ENCODE measurements around the gene STAT5B. TPM values are rescaled to one million over a fixed set of nuclear protein-coding genes. Genes with fewer than 3 reads are reported as not detected.
"Not testable (repeated sequence)": the region's sequence is repeated elsewhere in the genome, so short reads cannot be mapped to it uniquely, and the experiment has no call there.

The STAT5B gene
- polyA plus RNA-seq, 3 donors: 28.5 to 103 (median 47.9) TPM

DNA sequence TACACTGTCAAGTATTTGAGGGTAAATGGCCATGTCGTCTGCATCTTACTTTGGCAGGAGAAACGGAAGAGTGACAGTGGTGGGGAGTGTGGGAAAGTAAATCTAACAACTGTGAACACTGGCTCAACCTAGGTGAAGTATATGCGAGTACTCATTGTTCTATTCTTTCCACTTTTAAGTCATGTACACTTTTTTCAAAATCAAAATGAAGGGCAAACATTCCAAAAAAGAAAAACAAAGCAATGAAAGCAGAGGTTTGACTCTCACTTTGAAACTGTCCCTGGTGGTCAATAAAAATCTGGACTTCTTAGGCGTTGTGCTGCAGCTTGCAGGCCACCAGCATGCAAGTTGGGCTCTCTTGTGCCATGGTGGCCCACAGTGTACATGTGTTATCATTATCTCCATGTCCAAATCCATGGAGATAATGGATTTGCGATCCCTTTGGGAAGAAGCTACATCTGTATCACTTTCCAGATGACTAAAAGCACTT lies 32.7 kb downstream of the STAT5B start:
- Histone ChIP-seq H3K4me3 (replicated peaks in 1 of 3; ENCODE audit: low read depth in 2 of 3, low read length in 3 of 3) (no peak overlapping the region), H3K27me3 (ENCODE audit: control insufficient read depth in 2 of 2, insufficient read depth in 2 of 2, low read length in 2 of 2) (no peaks in the 10 kb centered on the region), H3K4me1 (ENCODE audit: control insufficient read depth in 1 of 2, insufficient read depth in 2 of 2, low read length in 2 of 2) (peaks cover 14 to 16% of the 10 kb centered on the region in 2 donors), H3K9me3 (replicated peaks in 1 of 2; ENCODE audit: control insufficient read depth in 1 of 2, insufficient read depth in 1 of 2, low read length in 2 of 2) (no peaks in the 10 kb centered on the region), H3K79me2 (ENCODE audit: insufficient read depth, low read length) (peaks cover 96% of the 10 kb centered on the region), H3K9ac (ENCODE audit: insufficient read depth, low read length, poor library complexity, severe bottlenecking) (no peak overlapping the region), H3K4me2 (replicated peaks; ENCODE audit: extremely low read depth, low read length, poor library complexity, severe bottlenecking) (no peak overlapping the region), H3K36me3 (replicated peaks in 1 of 2; ENCODE audit: control insufficient read depth in 1 of 2, insufficient read depth in 2 of 2, low read length in 2 of 2) (no peaks in the 10 kb centered on the region), H3K27ac (ENCODE audit: low read depth in 1 of 2, low read length in 2 of 2) (peak overlapping the region in 1 of 2 donors; percentile 2), H4K20me1 (ENCODE audit: insufficient read depth, low read length) (peaks cover 52% of the 10 kb centered on the region), H2AFZ (ENCODE audit: insufficient read depth, low read depth, low read length, poor library complexity, severe bottlenecking) (no peak overlapping the region)
- 100% methylated on average over 1 of the region's 5 CpGs for WGBS (ENCODE audit: insufficient coverage)
- peaks cover 0 to 4% of the 10 kb centered on the region in 2 donors for H3K36me3 Mint-ChIP-seq
- peaks cover 0 to 3% (median 0%) of the 10 kb centered on the region in 7 donors for H3K9me3 Mint-ChIP-seq
- TF ChIP-seq, protein P1, sequence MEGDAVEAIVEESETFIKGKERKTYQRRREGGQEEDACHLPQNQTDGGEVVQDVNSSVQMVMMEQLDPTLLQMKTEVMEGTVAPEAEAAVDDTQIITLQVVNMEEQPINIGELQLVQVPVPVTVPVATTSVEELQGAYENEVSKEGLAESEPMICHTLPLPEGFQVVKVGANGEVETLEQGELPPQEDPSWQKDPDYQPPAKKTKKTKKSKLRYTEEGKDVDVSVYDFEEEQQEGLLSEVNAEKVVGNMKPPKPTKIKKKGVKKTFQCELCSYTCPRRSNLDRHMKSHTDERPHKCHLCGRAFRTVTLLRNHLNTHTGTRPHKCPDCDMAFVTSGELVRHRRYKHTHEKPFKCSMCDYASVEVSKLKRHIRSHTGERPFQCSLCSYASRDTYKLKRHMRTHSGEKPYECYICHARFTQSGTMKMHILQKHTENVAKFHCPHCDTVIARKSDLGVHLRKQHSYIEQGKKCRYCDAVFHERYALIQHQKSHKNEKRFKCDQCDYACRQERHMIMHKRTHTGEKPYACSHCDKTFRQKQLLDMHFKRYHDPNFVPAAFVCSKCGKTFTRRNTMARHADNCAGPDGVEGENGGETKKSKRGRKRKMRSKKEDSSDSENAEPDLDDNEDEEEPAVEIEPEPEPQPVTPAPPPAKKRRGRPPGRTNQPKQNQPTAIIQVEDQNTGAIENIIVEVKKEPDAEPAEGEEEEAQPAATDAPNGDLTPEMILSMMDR (IDR thresholded peaks at IDR 0.05): no peak
- H3K27me3 Mint-ChIP-seq (ENCODE audit: low read depth in 3 of 3): peaks cover 0 to 2% (median 0%) of the 10 kb centered on the region in 3 donors
- no peak for DNase-seq
- intact Hi-C loops (cut with micrococcal nuclease): no loop called here
- H3K4me3 Mint-ChIP-seq: no peak overlapping the region
- peaks cover 27% of the 10 kb centered on the region for H3K4me1 Mint-ChIP-seq
- H3K27ac Mint-ChIP-seq: peak overlapping the region in 4 of 7 donors; percentile 11 to 81 (median 24)

DNA sequence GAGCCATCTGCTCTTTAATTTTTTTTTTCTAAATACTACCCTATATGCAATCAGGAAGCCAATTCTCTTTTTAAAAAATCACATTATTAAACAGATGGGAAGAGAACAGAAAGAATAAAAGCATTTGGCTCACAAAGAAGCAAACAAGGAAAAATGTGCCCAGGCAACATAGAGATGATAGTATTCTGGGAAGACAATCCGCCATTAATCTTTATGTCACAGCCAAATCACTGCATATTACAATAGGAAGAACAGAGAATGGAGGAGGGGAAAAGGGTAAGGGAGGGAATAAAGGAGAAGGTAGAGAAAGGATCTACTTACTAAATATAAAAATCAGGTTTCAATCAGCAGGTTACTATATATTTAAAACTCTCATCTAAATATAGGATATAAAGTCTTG lies 34.3 kb downstream of the STAT5B start:
- Histone ChIP-seq H3K4me3 (replicated peaks in 1 of 3; ENCODE audit: low read depth in 2 of 3, low read length in 3 of 3) (no peak overlapping the region), H3K27me3 (ENCODE audit: control insufficient read depth in 2 of 2, insufficient read depth in 2 of 2, low read length in 2 of 2) (no peaks in the 10 kb centered on the region), H3K4me1 (ENCODE audit: control insufficient read depth in 1 of 2, insufficient read depth in 2 of 2, low read length in 2 of 2) (peaks cover 0 to 4% of the 10 kb centered on the region in 2 donors), H2AFZ (ENCODE audit: insufficient read depth, low read depth, low read length, poor library complexity, severe bottlenecking) (no peak overlapping the region), H3K79me2 (ENCODE audit: insufficient read depth, low read length) (peaks cover 95% of the 10 kb centered on the region), H4K20me1 (ENCODE audit: insufficient read depth, low read length) (peaks cover 69% of the 10 kb centered on the region), H3K4me2 (replicated peaks; ENCODE audit: extremely low read depth, low read length, poor library complexity, severe bottlenecking) (no peak overlapping the region), H3K27ac (ENCODE audit: low read depth in 1 of 2, low read length in 2 of 2) (no peak overlapping the region), H3K9ac (ENCODE audit: insufficient read depth, low read length, poor library complexity, severe bottlenecking) (no peak overlapping the region), H3K9me3 (replicated peaks in 1 of 2; ENCODE audit: control insufficient read depth in 1 of 2, insufficient read depth in 1 of 2, low read length in 2 of 2) (no peaks in the 10 kb centered on the region), H3K36me3 (replicated peaks in 1 of 2; ENCODE audit: control insufficient read depth in 1 of 2, insufficient read depth in 2 of 2, low read length in 2 of 2) (no peaks in the 10 kb centered on the region)
- Mint-ChIP-seq H3K27me3 (ENCODE audit: low read depth in 3 of 3) (no peaks in the 10 kb centered on the region), H3K4me3 (no peak overlapping the region), H3K9me3 (peaks cover 0 to 2% (median 0%) of the 10 kb centered on the region in 7 donors), H3K4me1 (peaks cover 12% of the 10 kb centered on the region), H3K36me3 (peaks cover 0 to 4% of the 10 kb centered on the region in 2 donors), H3K27ac (peak overlapping the region in 1 of 7 donors; percentile 13)
- no peak for DNase-seq
- no CpG with 5 or more reads among the region's 1 CpG for WGBS (ENCODE audit: insufficient coverage)
- intact Hi-C loops (cut with micrococcal nuclease): no loop called here
- TF ChIP-seq, protein P1 (IDR thresholded peaks at IDR 0.05): no peak

DNA sequence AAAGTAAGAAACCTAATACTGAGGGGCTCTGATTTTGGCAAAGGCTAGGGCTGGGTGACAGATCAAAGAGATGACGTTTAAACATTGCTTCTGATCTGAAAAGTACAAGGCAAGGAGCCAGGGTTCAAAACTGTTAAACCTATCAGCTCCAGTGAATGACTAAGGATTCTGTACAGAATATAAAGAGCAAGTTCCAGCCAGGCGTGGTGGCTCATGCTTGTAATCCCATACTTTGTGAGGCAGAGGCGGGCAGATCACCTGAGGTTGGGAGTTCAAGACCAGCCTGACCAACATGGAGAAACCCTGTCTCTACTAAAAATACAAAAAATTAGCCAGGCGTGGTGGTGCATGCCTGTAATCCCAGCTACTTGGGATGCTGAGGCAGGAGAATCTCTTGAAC lies 35.3 kb downstream of the STAT5B start:
- H3K27ac ChIP-seq (ENCODE audit: low read depth in 1 of 2, low read length in 2 of 2); H3K27me3 ChIP-seq (ENCODE audit: control insufficient read depth in 2 of 2, insufficient read depth in 2 of 2, low read length in 2 of 2); H2AFZ ChIP-seq (ENCODE audit: insufficient read depth, low read depth, low read length, poor library complexity, severe bottlenecking); intact Hi-C loops (cut with micrococcal nuclease); H3K9me3 Mint-ChIP-seq; H3K9ac ChIP-seq (ENCODE audit: insufficient read depth, low read length, poor library complexity, severe bottlenecking); H3K36me3 Mint-ChIP-seq; DNase-seq; H3K4me3 ChIP-seq (replicated peaks in 1 of 3; ENCODE audit: low read depth in 2 of 3, low read length in 3 of 3); H3K36me3 ChIP-seq (replicated peaks in 1 of 2; ENCODE audit: control insufficient read depth in 1 of 2, insufficient read depth in 2 of 2, low read length in 2 of 2); H3K9me3 ChIP-seq (replicated peaks in 1 of 2; ENCODE audit: control insufficient read depth in 1 of 2, insufficient read depth in 1 of 2, low read length in 2 of 2); H3K4me2 ChIP-seq (replicated peaks; ENCODE audit: extremely low read depth, low read length, poor library complexity, severe bottlenecking); H3K27me3 Mint-ChIP-seq (ENCODE audit: low read depth in 3 of 3); H3K4me1 ChIP-seq (ENCODE audit: control insufficient read depth in 1 of 2, insufficient read depth in 2 of 2, low read length in 2 of 2); H3K4me1 Mint-ChIP-seq: not testable (repeated sequence)
- peak overlapping the region in 1 of 2 donors; percentile 27 for H3K4me3 Mint-ChIP-seq
- Histone ChIP-seq H3K79me2 (ENCODE audit: insufficient read depth, low read length) (peaks cover 95% of the 10 kb centered on the region), H4K20me1 (ENCODE audit: insufficient read depth, low read length) (peaks cover 78% of the 10 kb centered on the region)
- 50% methylated on average over 1 of the region's 4 CpGs for WGBS (ENCODE audit: insufficient coverage)
- peak overlapping the region in 1 of 7 donors; percentile 13 for H3K27ac Mint-ChIP-seq
